Spleen (tissue), 7 donors: ENCODE results near the gene GNB3.

ENCODE experiments used
- POLR2A ChIP-seq, 3 donors: fragments of 450-650 bp; IDR thresholded peaks; one replicate each; pipeline ENCODE4 v1.5.1; 2017; ENCODE audit warnings: antibody characterized with exemption in 3 of 3, mild to moderate bottlenecking in 1 of 3
- POLR2AphosphoS5 ChIP-seq, 3 donors: sonication (generic); formaldehyde crosslinking; IDR thresholded peaks; one replicate each; pipeline ENCODE4 v1.5.1; 2017; ENCODE audit warnings: antibody characterized with exemption in 3 of 3
- TF ChIP-seq, protein P1 (sequence below), 11 experiments: fragments of 200-600 bp in 7 of 11; fragments of 450-650 bp in 4 of 11; sonication (generic) in 4 of 11; IDR thresholded peaks in 8 of 11; conservative IDR thresholded peaks in 3 of 11; 1 replicate in 7 of 11; 2 replicates in 4 of 11; pipeline versions ENCODE4 v1.4.0 to v1.8.0; 2016 to 2021; ENCODE audit warnings: antibody characterized with exemption in 11 of 11, inconsistent platforms in 4 of 11, mild to moderate bottlenecking in 1 of 11
- donor health status: DM: no; HTN: no; CAD: no; lungs with moderate emphysema.
- donor health status: DM: no; HTN: no; CAD: no.
- donor health status: DM: no; HTN: no; CAD: no.

- TF ChIP-seq POLR2A (IDR thresholded peaks at IDR 0.05) (no peak), POLR2AphosphoS5 (IDR thresholded peaks at IDR 0.05) (no peak)
- TF ChIP-seq, protein P1, sequence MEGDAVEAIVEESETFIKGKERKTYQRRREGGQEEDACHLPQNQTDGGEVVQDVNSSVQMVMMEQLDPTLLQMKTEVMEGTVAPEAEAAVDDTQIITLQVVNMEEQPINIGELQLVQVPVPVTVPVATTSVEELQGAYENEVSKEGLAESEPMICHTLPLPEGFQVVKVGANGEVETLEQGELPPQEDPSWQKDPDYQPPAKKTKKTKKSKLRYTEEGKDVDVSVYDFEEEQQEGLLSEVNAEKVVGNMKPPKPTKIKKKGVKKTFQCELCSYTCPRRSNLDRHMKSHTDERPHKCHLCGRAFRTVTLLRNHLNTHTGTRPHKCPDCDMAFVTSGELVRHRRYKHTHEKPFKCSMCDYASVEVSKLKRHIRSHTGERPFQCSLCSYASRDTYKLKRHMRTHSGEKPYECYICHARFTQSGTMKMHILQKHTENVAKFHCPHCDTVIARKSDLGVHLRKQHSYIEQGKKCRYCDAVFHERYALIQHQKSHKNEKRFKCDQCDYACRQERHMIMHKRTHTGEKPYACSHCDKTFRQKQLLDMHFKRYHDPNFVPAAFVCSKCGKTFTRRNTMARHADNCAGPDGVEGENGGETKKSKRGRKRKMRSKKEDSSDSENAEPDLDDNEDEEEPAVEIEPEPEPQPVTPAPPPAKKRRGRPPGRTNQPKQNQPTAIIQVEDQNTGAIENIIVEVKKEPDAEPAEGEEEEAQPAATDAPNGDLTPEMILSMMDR (IDR thresholded peaks at IDR 0.05 in 8 of 11, conservative IDR thresholded peaks at IDR 0.05 in 3 of 11): no peak
These were observed 17.3 kb upstream of the GNB3 start for GRCh38 chr12:6823182-6824084.
